Measurements from ENCODE around the gene PPIL4. TPM values are rescaled to one million over a fixed set of nuclear protein-coding genes. Genes with fewer than 3 reads are reported as not detected.

PPIL4 gene
- total and polyA plus RNA-seq, 2 of the 13 experiments (the other 11 are each of a cell fraction or from before 2014, with no cell fraction given), result 5.5 to 46.0 TPM

- TF ChIP-seq ZNF460 (CRISPR knock-in tag; IDR thresholded peaks at IDR 0.05; ENCODE audit: borderline replicate concordance) (no peak), POLR2A (IDR thresholded peaks at IDR 0.05; ENCODE audit: insufficient read depth in 1 of 2, low read depth in 2 of 2, low read length in 2 of 2) (peak in 1 of 2 experiments; percentile 38; a peak in 1 of 4 replicates), ZNF264 (CRISPR knock-in tag; IDR thresholded peaks at IDR 0.05) (no peak), KAT2B (IDR thresholded peaks at IDR 0.05; ENCODE audit: borderline replicate concordance, low read depth, low read length) (no peak), ZNF496 (CRISPR knock-in tag; IDR thresholded peaks at IDR 0.05; ENCODE audit: insufficient replicate concordance) (no peak), ZNF331 (CRISPR knock-in tag; IDR thresholded peaks at IDR 0.05) (no peak), ZNF737 (CRISPR knock-in tag; IDR thresholded peaks at IDR 0.05; ENCODE audit: borderline replicate concordance) (no peak), ZNF317 (CRISPR knock-in tag; IDR thresholded peaks at IDR 0.05) (no peak; the same call in 1 of the 2 replicates), GMEB1 (CRISPR knock-in tag; IDR thresholded peaks at IDR 0.05; ENCODE audit: borderline replicate concordance) (no peak), PRMT3 (CRISPR knock-in tag; IDR thresholded peaks at IDR 0.05; ENCODE audit: borderline replicate concordance, low read depth) (no peak), ONECUT2 (CRISPR knock-in tag; IDR thresholded peaks at IDR 0.05) (no peak), ZNF232 (CRISPR knock-in tag; IDR thresholded peaks at IDR 0.05; ENCODE audit: borderline replicate concordance) (0 out of 2 replicates have a peak, but pooled peaks have one; percentile 51), HCFC1 (IDR thresholded peaks at IDR 0.05; ENCODE audit: low read depth, low read length) (no peak), MEIS2 (CRISPR knock-in tag; IDR thresholded peaks at IDR 0.05) (no peak), ZNF569 (CRISPR knock-in tag; IDR thresholded peaks at IDR 0.05; ENCODE audit: borderline replicate concordance) (no peak), PHB2 (IDR thresholded peaks at IDR 0.05; ENCODE audit: partially characterized antibody) (no peak), ZNF598 (CRISPR knock-in tag; IDR thresholded peaks at IDR 0.05; ENCODE audit: borderline replicate concordance) (no peak), NR0B2 (CRISPR knock-in tag; IDR thresholded peaks at IDR 0.05) (no peak), JDP2 (CRISPR knock-in tag; IDR thresholded peaks at IDR 0.05; ENCODE audit: borderline replicate concordance) (no peak), ZNF547 (CRISPR knock-in tag; IDR thresholded peaks at IDR 0.05) (no peak), MAF1 (CRISPR knock-in tag; IDR thresholded peaks at IDR 0.05; ENCODE audit: borderline replicate concordance) (no peak), U2AF1 (optimal IDR thresholded peaks at IDR 0.05; ENCODE audit: low read depth, low read length) (no peak), ZNF879 (CRISPR knock-in tag; IDR thresholded peaks at IDR 0.05) (peak; percentile 21; the same call in 1 of the 2 replicates), SKI (IDR thresholded peaks at IDR 0.05; ENCODE audit: partially characterized antibody) (no peak), EZH2 (conservative IDR thresholded peaks at IDR 0.05; ENCODE audit: low read depth, low read length) (no peak), TMF1 (CRISPR knock-in tag; IDR thresholded peaks at IDR 0.05; ENCODE audit: low read depth) (0 out of 2 replicates have a peak, but pooled peaks have one; percentile 8), ZNF350 (CRISPR knock-in tag; IDR thresholded peaks at IDR 0.05; ENCODE audit: borderline replicate concordance, low read depth) (no peak), MYPOP (CRISPR knock-in tag; IDR thresholded peaks at IDR 0.05) (no peak), ZNF441 (CRISPR knock-in tag; IDR thresholded peaks at IDR 0.05; ENCODE audit: borderline replicate concordance) (no peak)
Observed at GRCh38 chr6:149545258-149545753, 537 bp downstream of the PPIL4 start (continued).
